Cortex of kidney (tissue), 1 donor: ENCODE results near the gene CMKLR1.

Experiments
- DNase-seq: peaks from one replicate; lab custom pipeline; 2025; lab: John Stamatoyannopoulos, UW

CMKLR1 gene

DNA sequence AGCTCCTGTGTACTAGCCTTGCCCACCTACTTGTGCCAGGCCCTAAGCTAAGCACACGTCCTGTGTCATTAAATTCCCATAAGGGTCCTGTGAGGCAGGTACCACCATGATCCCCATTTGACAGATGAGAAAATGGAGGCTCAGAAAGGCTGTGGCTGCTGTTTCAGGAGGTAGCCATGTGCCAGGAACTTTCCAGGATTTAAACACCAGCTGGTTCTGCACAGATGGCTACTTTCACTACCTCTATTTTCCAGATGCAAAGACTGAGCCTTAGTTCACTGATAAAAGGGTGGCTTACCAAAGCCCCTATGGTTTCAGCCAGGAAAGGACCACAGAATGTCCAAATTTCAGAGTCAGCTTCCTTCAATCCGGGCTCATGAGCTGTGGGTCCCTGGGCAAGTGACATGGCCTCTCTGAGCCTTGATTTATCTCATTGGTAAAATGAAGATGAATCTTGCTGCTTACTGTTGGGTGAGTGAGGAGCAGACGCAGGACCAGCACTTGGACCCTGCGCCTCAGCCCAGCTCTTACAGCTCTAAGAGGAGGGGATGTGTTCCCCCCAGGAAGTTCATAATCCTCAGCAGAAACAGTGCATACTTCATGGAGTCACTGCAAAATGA is 23.5 kb downstream of the CMKLR1 start:
- no peak for DNase-seq

DNA sequence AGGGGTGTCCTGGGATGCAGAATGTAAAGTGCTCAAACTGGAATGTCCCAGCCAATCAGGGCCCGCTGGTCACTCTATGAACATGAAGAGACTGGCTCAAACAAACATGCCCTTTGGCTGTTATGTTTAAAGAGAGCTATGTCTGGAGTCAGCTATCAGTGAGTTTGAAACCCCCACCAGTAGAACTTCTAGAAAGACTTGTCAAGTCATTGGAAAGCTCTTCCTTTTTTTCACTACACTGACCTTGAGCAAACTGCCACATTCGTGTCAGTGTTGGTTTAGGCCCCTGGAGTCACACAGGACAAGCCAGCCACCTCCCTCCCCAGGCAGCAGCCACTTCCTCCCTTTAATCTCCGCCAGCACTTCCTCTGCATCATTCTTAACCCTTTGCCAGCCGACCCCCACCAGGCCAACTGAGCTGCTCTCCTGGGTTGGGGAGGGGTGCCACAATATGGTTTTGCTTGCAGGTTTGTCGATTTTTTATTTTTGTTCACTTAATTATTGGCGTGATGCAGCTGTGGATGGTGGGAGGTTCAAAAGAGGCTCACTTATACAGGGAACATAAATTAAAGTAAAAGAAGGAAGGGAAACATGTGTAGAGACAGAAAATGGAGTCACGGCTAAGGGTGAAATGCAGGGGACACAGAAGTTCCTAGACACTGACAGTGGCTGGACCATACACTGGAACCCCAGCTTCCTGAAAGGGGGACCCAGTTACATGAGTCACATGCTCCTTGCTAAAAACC is 25.3 kb downstream of the CMKLR1 start:
- DNase-seq = no peak

DNA sequence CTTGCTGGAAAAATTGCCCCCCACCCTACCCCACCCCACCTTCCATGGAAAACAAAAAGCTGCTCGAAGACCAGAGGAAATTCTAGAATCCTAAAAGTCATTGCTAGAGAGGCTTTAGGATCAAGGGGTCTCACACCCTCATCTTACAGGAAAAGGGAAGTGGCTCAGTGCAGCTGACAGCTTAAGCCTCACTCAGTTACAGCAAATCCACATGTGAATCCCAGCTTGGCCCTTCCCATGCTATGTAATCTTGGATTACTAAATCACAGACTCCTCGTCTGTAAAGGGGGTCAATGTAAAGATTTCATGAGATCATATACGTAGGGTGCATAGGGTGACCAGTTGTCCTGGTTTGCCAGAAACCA is 25.9 kb downstream of the CMKLR1 start:
- no peak for DNase-seq

DNA sequence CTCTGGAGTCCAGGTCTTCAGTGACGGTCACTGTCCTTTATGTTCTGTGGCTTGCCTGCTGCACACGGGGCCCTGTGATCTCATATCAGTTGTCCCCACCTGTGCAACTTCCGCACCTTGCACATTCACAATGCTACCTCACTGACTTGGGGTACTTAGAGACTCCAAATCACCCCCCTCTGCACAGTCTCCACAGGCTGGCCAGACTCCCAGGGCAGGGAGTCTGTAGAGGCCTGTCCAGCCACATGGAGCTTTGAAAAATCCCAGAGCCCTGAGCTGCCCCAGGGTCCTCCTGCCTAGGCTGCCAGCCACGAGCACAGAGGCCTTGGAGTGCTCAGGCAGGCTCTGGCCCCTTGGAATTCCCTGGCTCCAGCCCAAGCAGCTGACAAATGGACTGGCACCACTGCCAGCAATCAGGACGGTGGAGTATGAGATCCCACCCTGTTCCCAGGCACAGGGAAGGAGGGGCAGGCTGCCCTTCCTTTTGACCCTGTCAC is 26.4 kb downstream of the CMKLR1 start:
- no peak for DNase-seq

DNA sequence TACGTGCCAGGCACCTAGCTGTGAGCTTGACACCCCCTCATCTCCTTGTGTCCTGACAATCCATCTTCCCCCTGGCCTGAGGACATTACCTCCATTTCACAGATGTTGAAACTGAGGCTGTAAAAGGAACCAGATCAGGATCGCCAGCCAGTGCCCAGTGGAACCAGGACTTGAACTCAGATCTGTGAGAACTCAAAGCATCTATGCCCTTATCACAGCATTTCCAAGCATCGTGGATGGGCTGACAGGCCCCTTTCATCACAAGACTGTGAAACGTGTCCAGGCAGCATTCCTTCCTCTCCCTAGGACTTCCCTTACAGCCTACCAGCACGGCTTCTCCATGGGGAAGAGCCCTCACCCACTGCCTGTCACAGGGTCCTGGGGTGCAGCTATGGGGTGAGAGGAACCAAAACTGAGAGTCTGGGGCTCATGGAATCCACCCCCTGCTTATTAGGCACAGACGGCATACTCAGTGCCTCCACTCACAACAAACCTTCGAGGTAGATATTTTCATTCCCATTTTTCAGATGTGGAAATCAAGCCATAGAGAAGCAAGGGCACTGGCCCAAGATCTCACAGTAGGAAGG is 26.9 kb downstream of the CMKLR1 start:
- no peak for DNase-seq

DNA sequence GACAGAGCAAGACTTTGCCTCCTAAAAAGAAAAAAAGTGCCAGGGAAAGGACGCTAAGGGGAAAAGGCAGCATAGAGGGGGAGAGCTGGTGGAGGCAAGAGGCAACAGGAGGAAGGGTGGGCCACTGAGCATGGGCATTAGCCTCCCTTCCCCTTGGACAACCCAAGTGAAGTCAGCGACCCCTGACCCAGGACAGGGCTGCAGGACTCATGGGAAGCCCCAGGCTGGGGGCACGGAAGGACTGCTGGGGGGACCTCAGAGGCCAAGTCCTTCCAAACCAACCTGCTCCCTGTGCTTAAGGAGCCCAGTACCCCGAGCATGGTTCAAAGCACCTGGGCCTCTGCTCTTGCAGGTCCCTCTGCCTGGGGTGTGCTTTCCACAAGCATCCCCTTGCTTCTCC is 27.5 kb downstream of the CMKLR1 start:
- no peak for DNase-seq

DNA sequence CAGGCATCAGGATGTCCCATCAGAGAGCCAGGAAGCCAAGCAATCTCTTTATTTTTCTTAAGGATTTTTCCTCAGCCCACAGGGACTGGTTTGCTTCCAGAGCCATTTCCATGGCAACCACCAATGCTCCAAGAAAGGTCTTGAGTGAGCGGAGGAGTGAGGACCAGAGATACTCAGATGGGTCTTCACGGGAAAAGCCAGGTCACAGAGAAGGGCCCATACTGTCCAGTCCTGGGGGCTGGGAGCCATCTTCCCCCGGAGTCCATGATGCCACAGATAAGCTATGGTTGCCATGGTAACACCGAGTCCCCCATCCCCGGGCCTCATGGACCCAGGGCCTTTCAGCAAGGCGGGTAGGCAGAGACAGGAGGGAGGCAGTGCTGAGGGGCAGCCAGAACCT is 28.6 kb downstream of the CMKLR1 start:
- DNase-seq = no peak

DNA sequence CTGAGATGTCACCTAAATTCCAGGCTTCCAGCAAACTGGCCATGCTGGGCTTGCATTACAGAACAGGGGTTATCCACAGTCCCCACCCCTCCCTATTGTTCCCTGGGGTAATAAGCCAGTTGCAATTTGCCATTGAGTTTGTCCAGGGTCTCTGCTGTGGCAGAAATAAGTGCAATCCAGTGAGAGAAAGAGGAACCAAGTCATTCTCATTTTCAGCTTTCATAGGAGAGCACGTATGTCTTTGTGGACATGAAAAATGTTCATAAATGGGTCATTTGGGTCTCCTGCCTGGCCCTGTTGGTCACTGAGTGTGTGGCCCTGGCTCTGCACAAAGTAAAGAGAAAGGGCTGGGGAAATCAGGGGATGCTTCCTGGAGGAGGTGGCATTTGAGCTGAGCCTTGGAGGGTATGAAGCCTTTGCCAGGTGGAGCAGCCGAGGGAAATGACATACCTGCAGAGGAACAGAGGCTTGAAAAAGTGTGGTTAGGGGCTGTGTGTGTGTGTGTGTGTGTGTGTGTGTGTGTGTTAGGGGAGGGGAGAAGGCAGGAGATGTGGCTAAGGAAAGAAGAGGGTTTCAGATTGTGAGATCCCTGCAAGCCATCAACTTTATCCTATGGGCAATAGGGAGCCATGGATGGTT is 29.3 kb downstream of the CMKLR1 start:
- no peak for DNase-seq

DNA sequence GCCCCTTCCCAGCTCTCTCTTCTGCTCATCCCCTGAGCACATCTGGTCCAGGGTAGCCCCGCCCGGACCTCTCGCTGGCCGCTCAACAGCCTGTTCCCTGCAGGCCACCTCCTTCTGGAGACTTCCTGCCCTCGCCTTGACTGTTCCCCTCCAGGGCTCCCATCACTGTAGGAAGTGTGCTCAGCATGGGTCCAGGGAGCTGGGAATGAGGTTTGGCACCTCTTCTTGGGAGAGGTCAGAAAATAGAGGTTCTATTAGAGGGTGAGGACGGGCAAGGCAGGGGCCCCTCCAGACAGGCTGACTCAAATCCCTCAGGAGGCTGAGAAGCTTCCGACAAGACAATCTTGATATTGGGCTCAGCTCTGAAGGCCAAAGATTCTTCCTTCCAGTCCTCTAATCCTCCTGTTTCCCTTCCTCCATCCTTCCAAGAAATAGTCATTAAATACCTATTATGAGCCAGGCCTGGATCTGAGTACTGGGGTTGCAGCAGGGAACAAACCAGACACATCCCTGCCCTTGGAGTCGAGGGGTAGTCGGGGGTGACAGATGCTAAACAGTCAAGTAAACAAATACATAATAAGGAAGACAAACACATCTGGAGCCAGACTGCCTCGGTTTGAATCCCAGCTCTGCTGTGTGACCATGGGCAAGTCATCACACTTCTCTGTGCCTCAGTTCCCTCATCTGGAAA is 30.6 kb downstream of the CMKLR1 start:
- no peak for DNase-seq

DNA sequence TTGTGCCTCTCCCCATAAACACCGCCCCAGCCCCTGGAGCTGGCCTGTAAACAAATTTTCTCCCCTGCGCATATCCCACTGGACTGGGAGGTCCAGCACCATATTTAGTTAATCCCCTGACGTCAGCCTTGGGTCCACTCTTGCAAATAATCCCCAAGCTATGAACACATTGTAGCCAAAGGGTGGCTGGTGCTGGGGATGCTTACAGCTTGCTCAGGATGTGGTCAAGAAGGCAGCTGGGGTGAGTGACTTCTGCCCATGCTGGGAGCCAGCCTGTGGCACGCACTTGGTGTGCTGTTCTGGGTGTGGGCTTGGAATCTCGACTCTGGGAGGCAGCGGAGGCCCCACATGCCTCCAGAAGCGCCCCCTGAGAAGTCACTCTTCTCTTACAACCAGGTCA is 32.1 kb downstream of the CMKLR1 start:
- no peak for DNase-seq

DNA sequence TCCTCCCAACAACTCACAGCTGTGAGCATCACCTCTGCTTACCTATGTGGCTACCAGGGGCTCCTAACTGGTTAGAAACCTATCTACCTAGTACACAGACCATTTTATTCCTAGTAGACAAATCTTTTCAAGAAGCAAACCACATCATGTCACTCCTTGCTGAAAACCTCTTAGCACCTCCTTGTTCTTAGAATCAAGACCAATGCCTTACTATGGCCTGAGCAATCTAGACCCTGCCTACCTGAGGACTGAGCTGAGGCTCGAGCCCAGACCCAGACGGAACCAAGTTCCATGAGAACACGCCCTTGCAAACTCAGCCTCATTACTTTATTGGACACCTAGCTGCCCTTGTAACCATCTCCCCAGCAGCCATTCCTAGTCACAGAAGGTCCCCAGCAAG is 32.6 kb downstream of the CMKLR1 start:
- no peak for DNase-seq

DNA sequence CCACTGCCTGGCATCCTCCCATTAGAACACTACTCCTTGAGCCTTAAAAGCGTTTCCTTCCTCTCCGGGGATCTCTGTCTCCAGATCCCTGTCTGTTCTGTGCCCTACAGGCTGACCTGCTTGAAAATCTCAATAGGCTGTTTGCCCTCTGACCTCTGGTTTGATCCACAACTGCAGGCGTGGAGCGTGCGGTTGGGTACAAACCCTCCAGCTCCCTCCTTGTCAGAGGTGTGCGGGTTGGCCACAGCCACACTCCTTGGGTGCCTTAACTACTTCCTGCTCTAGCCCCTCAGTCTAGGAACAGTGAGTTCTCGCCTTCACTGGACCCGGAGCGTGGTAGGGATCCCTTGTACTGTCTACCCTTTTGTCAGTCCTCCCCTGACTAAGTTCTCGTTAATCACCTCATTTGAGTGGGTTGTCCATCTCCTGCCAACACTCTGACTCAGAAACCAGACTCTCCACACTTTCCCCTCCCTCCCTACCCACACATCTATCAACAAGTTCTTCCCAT is 33.1 kb downstream of the CMKLR1 start:
- DNase-seq = no peak

DNA sequence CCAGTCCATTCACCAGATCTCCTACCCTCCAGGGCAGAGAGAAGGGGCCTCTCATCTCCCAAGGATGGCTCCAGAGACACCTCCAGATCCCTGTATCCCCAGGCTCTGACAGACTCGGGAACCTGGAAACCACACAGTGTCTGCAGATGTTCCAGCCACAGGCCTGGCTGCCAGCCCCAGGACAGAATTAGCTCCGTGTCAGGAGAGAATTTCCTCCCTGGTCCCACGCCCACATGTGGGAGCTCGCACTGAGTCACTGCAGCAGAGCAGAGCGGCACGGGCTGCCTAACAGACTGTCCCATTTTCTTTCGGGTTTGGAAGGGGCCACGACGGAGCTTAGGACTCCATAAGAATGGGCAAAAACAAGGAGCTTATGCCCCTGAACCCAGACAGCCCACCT is 33.6 kb downstream of the CMKLR1 start:
- no peak for DNase-seq

DNA sequence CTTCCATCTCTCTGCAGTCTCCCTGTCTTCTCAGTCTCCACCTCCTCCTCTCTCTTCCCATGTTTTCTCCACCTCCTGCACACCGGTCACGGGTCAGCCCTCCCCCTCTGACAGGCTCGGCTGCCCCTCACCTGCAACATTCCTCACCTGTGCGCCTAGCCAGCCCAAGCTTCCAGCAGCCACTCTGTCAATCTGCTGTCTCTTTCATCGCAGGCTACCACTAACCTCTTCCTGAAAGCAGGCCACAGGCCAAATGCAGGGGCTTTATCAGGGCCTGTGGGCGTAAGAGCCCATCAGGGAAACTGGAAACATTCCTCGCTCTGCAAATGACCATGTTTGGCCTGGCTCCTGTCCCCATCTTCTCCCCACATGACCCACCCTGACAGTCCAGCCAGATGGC is 34.5 kb downstream of the CMKLR1 start:
- no peak for DNase-seq

DNA sequence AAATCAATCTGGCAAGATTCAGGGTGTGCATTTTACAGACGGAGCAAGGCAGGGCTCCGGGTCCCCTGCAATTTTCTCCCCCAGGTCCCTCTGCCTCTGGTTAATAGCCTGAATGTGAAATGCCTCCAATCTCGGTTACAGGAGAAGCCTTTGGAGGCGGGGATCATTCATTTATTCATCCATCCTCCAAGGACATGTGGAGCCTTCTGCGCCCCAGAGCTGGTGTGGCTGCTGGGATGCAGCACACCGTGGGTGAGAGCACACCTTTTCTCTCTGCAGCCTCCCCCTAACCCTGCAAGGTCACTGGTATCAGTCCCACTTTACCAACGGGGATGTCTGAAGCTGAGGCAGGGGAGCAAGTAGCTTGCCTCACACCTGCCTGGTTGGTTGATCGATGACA is 35.4 kb downstream of the CMKLR1 start:
- no peak for DNase-seq

DNA sequence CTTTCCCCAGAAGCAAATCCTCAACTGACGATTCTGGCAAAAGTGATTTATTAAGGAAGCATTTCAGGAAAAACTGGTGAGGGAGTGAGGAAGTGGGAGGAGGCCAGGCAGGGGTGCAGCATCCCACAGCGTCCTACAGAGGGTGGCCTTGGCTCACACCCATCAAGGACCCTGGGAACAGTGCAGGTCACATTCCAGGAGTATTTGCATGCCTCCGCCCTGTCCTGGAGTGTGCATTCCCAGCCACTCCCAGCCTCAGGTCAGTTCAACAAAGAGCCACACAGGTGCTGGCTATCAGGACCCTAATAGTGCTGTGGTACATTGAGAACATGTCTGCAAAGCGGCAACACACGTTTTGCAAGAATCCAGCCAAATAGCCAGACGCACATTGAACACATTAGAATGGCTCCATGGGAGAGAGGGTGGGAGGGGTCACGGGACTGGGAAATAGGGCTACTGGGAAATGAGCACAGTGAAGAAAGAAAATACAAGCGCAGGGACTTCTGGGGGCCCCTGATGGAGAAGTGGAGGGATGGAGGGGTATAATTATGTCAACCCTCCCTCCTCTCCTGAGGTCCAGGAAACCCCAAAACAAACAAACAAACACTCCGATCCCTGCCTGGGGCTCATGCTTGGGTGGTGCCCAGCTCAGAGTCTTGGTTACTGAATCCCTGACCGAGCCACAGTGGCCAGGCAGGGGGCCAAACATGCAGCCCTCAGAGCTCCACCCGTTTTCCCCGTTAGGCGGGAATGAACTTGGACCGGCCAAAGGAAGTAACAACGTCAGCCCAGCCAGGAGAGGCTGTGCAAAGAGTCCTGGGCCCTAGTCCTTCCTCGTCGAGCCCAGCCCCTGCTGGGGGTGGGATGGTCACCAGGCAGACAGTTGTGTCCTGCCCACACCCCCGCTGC is 36.5 kb downstream of the CMKLR1 start:
- DNase-seq = no peak

DNA sequence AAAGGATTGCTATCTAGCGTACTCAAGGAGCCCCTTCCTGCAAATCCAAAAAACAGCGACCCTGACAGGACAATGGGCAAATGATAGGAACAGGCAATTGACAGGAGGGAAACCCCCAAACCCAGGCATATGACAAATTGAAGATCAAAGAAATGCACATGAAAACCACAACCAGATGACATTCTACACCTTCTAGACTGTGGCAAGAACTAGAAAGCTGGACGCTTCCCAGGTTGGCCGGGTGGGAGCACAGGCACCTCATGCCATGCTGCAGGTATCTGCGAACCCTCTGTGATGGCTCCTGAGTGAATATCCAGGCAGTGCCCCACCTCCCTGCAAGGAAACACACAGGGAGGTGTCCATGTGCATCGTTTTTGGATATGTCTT is 37.1 kb downstream of the CMKLR1 start:
- no peak for DNase-seq

DNA sequence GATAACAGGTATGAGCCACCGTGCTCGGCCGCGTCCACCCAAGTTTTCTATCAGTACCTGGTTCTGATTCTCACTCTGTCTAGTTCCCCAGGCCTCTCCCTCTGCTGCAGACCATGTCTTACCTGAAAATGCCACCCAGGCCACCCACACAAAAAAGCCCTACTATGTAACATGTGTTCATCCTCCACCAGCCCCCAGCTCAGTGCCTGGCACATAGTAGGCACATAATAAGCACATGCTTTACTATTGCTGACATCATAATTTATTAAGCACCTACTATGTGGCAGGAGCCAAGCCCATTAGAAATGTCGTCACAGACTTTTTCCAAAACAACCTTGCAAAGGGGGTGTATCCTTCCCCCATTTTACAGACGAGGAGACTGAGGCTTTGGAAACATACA is 37.8 kb downstream of the CMKLR1 start:
- DNase-seq = no peak

DNA sequence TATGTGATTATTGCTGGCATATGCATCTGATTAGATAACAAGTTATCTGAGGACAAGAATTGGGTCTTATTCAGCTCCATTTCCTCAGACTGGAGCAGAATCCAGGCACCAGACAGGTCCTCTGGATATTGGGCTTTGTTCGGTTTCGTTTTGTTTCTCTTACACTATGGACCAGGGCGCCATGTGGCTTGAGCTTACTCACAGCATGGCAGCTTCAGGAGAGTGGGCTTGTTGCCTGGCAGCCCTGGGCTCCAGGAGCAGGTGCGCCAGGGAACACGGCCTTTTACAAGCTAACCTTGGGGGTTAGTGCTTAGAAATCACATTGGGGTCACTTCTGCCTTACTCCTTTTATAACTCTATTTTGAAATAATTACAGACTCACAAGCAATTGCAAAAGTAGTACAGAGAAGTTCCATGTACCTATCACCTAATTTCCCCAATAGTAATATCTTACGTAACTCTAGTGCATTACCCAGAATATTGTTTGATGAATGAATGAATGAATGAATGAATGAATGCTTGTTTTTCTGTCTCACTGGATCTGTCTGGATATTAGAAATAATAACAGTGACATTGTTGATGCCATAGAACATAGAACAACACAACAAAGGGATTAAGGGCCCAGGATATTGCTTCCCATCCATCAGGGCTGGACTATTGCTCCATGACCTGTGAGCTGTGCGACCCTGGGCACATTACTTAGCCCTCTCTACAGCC is 39.0 kb downstream of the CMKLR1 start:
- no peak for DNase-seq

DNA sequence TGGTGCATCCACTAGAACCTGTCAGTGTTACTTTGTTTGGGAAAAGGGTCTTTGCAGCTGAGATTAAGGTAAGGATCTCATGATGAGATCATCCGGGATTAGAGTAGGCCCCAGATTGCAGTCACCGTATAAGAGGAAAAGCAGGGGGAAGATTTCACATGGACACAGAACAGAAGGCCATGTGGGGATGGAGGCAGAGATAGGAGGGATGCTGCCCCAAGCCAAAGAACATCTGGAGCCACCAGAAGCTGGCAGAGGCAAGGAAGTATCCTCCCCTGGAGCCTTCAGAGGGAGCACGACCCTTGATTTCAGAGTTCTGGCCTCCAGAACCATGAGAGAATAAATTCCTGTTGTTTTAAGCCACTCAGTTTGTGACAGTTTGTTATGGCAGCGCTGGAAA is 39.6 kb downstream of the CMKLR1 start:
- no peak for DNase-seq
